ENCODE data around the gene KLHL33.
"Not testable (repeated sequence)": the region's sequence is repeated elsewhere in the genome, so short reads cannot be mapped to it uniquely, and the experiment has no call there.

Gene KLHL33

DNA sequence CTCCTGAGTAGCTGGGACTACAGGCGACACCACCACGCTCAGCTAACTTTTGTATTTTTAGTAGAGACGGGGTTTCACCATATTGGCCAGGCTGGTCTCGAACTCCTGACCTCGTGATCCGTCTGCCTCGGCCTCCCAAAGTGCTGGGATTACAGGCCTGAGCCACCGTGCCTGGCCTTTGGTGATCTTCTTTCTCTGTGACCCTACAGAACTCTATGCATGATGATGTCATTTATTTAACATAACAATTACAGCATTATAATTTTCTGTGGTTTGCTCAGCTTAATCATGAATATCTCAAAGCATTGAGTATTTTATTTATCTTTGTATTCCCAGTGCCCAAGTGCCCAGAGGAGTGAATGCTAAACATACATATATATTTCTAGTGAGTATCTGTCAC is 16.9 kb upstream of the KLHL33 start:
- not testable (repeated sequence) for DNase-seq

DNA sequence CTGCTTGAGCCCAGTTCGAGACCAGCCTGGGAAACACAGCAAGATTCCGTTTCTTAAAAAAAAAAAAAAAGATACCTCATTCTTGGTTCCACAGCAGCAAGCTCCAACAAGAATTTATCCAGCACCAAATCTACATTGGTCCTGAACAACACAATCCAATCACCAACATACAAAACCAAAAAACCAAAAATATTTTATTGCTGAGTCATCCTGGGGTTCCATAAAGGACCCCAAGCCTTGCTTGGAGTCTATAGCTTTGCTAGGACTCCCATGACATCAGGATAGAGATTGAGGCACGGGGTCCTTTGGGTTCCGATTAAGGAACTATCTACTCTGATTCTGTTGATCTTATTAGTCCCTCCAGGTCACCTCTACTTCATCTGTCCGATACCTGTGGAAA is 10.9 kb upstream of the KLHL33 start:
- no peak for DNase-seq

- DNase-seq = not testable (repeated sequence)
Measured at GRCh38 chr14:20443650-20444049, 7.7 kb upstream of the KLHL33 start.

- no peak for DNase-seq
Measured at GRCh38 chr14:20441461-20441860, 5.5 kb upstream of the KLHL33 start.

DNA sequence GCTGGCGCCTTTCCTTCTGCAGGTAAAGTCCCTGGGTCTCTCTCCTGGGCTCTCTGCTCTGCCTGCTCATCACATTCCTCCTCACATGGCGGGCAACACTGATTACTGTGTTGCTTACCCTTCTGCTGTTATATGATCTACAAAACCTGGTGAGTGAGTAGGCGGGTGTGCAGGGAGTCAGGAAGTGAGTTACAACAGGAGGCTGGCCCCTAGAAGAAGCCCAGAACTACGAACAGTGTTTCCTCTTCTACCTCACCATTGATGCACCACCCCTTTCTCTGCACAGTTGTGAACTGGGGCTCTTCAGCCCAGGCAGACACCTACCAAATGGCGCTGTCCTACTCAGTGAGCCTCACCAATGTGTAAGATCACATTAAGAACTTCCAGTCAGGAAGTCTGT is 4.9 kb upstream of the KLHL33 start:
- no peak for DNase-seq

DNA sequence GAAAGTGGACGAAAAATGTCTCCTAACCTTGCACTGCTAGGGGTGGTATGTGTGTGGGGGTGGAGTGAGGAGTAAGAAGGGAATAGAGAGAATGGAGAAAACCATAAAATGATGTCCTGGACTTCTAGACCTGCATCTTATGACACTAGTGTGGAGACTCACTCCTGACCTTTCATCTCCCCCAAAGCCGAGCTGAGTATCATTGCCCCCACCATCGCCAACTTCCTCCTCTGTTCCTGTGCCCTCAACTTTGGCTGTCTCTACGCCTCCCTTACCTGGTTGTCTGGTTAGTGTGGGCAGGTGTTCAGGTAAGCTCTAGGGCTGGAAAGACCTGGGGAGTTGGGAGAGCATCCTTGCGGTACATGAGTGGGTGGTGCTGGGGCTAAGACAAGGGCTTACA is 4.5 kb upstream of the KLHL33 start:
- DNase-seq = no peak

- DNase-seq = no peak
Measured at GRCh38 chr14:20438664-20439063, 2.7 kb upstream of the KLHL33 start.

GRCh38 chr14:20436363-20436755 is 393 bp upstream of the KLHL33 start:
- no peak for DNase-seq

GRCh38 chr14:20434701-20435581 is 1.0 kb downstream of the KLHL33 start:
- DNase-seq = peak in 54 of 56 donors; percentile 19 to 87 (median 64)

DNA sequence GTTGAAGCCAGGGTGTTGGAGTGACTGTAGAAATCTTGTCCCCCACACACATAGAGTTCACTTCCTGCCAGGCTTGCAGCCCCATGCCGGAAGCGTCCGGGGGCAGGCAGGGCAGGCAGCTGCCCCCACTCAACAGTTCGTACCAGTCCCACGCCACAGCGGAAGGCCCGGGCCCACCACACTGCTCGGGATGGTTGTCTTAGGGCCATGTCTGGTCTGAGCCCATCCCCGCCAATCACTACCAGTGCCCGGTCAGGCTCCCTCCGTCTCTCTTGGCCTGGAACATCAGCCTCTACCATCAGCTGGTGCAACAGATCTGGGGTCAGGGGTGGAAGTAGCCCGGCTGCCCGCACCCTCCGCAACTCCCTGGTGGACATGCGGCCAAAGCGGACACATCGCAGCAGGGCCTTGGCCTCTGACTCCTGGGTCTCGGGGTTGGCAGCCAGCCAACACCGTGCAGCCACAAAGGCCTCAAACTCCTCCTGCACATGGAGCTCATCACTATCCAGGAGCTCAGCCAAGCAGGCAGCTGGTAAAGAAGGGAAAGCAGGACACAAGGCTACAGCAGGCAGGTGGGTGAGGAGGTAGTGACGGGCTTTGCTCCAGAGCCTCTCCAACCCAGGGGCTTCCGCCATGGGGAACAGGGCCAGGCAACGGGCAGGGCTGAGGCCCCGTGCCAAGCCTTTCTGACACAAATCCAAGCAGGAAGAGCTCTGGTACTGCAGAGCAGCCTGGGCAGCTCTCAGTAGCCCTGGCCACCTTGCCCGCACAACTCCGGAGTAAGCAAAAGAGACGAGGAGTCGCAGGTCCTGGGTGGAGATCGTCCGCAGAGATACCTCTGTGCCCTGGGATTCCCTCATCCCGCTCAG is 5.9 kb downstream of the KLHL33 start:
- peak in 31 of 56 donors; percentile 1 to 65 (median 21) for DNase-seq

- DNase-seq = no peak
Measured at GRCh38 chr14:20428802-20429201, 7.2 kb downstream of the KLHL33 start.

GRCh38 chr14:20428010-20428365 is 8.0 kb downstream of the KLHL33 start:
- peak in 1 of 56 donors; percentile 3 for DNase-seq

GRCh38 chr14:20427231-20428009 is 8.5 kb downstream of the KLHL33 start:
- DNase-seq = peak in 1 of 56 donors; percentile 2

DNA sequence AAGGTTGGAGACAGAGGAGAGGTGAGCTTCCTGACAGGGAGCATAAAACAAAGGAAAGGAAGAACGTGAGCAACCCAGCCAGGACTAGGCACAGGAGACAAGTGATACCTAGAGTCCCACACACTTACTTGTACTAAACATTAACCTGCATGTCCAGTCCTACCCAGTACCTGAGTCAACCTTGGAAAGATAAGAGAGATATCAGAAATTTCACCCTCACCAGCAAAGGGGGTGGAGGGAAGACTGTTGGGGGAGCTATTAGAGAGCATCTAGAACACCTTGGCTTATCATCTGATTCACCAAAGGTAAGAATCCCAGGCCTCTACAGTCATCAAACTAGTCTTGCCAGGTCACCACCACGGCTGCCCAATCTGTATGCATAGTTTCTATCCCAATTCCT is 11.1 kb downstream of the KLHL33 start:
- no peak for DNase-seq

- no peak for DNase-seq
Measured at GRCh38 chr14:20422886-20423285, 13.1 kb downstream of the KLHL33 start.

GRCh38 chr14:20421267-20421666 is 14.7 kb downstream of the KLHL33 start:
- DNase-seq = no peak

DNA sequence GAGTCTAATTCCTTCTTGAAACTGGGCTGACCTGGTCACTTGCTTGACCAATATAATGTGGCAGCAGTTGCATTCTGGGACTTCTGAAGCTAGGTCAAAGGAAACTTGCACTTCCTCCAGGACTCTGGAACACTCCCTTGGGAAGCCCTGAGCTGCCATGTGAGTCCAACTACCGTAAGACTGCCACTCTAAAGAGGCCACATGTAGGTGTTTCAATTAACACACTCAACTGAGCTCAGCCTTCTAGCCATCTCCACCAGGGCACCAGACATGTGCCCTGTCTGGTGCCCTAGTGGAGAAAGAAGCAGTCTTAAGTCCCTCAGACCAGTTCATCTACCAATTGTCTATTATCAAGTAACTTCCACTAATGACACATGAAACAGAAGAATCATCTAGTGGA is 16.5 kb downstream of the KLHL33 start:
- no peak for DNase-seq

DNA sequence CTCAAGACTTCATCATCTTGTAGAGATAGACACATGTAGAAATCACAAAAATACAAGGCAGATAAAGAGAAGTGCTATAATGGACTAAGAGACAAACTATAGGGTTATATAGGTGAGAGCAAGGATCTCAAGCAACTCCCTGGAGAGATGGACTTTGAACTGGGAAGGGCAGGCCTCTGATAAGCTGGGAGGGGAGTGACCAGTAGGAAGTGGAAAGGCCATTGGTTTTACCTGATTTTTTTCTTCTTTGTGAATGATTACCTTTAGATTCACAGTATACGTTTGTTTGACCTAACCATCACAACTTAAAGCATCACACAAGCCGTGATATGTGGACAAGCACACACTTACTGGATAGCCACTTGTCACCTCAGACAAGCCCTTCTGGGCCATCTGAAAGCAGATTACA is 17.5 kb downstream of the KLHL33 start:
- no peak for DNase-seq

DNA sequence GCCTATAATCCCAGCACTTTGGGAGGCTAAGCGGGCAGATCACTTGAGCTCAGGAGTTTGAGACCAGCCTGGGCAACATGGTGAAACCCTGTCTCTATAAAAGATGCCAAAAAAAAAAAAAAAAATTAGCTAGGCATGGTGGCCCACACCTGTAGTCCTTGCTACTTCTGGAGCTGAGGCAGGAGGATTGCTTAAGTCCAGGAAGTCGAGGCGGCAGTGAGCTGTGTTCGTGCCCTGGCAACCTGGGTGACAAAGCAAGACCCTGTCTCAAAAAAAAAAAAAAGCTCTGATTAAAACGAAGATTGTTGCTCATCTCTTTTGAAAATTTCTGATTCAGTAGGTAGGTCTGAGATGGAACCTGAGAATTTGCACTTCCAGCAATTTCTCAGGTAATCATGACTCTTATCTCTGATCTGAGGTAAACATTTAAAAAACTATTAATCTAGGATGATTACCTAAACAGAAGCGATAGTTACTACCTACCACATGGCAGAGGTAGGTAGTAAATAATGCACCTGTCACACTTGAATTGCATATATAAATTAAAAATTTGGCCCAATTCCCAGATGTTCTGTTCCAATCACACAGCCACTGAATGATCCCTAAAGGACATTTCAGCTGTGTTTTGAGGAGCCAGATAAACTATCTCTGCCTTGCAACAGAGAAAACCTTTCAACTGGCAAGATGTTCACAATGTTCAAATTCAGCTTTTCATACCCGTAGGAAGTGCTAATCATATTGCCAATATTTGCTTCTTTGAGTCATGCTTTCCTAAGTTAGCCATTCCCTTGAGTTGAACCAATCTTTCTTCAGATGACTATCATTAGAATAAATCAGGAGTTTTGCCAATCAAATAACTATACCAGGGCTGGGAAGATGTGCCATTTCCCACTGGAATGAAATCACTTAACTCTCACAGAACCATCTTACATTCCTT is 18.4 kb downstream of the KLHL33 start:
- DNase-seq = no peak

DNA sequence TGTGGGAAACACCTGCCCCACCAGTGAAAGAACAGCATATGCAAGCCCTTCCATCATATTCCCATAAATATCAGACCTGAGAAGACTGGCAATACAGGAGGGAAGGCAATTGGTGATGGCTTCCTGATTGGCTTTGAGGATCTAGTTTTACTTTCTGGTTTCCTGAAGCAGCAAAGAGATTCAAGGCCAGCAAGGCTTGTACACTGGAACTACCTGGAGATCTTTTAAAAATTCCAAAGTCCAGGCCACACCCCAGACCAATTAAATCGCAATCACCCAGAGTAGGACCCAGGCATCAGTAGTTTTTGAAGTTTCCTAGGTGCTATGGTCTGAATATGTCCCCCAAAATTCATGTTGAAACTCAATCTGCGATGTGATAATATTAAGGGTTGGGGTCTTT is 19.7 kb downstream of the KLHL33 start:
- DNase-seq = no peak

Data from nucleus accumbens (tissue), 56 donors.